Suprapubic skin (tissue), 4 donors: Measurements from ENCODE around the gene IL2RA. TPM values are rescaled to one million over a fixed set of nuclear protein-coding genes. Genes with fewer than 3 reads are reported as not detected.
"Not testable (repeated sequence)": the region's sequence is repeated elsewhere in the genome, so short reads cannot be mapped to it uniquely, and the experiment has no call there.

ENCODE experiments used
- DNase-seq, 2 donors: peaks; one replicate each; pipeline ENCODE4 v3.0.0-alpha.2; 2019; ENCODE audit warnings: low spot score in 2 of 2
- H3K27ac ChIP-seq: fragments of 200-600 bp; sonication (generic); one replicate; pipeline ENCODE4 v1.5.1; 2019
- H3K27me3 ChIP-seq: fragments of 200-600 bp; sonication (generic); one replicate; pipeline ENCODE4 v1.5.1; 2019
- H3K36me3 ChIP-seq: fragments of 200-600 bp; sonication (generic); one replicate; pipeline ENCODE4 v1.5.1; 2019
- H3K4me1 ChIP-seq: fragments of 200-600 bp; sonication (generic); one replicate; pipeline ENCODE4 v1.5.1; 2019
- H3K4me3 ChIP-seq: fragments of 200-600 bp; sonication (generic); one replicate; pipeline ENCODE4 v1.5.1; 2019; ENCODE audit warnings: mild to moderate bottlenecking
- H3K9me3 ChIP-seq: fragments of 200-600 bp; sonication (generic); one replicate; pipeline ENCODE4 v1.5.1; 2019
- CTCF ChIP-seq, 2 donors: fragments of 200-600 bp in 1 of 2; fragments of 450-650 bp in 1 of 2; sonication (generic) in 1 of 2; IDR thresholded peaks; one replicate each; pipeline ENCODE4 v1.5.1; 2016 to 2019; ENCODE audit warnings: antibody characterized with exemption in 2 of 2, mild to moderate bottlenecking in 1 of 2, moderate library complexity in 1 of 2
- EP300 ChIP-seq: sonication (generic); formaldehyde crosslinking; IDR thresholded peaks from one replicate; pipeline ENCODE4 v1.6.1; 2017; ENCODE audit warnings: antibody characterized with exemption
- POLR2A ChIP-seq, 2 donors: fragments of 450-650 bp; IDR thresholded peaks; one replicate each; pipeline ENCODE4 v1.6.1; 2017; ENCODE audit warnings: antibody characterized with exemption in 2 of 2, mild to moderate bottlenecking in 2 of 2, moderate library complexity in 2 of 2
- POLR2AphosphoS5 ChIP-seq, 3 donors: sonication (generic); formaldehyde crosslinking; IDR thresholded peaks; one replicate each; pipeline ENCODE4 v1.6.1; 2017; ENCODE audit warnings: antibody characterized with exemption in 3 of 3
- WGBS: methylation state at CpG from one replicate; pipeline ENCODE4 v1.1.5; 2018; 5-methylcytosine and 5-hydroxymethylcytosine counted together
- total RNA-seq, 4 donors: library from RNA; depleted of rRNA; stranded (reverse); fragments of >200 nt; gene quantifications; one replicate each; pipeline ENCODE4 v1.1.0, GENCODE V29; 2016

Gene IL2RA
- total RNA-seq: under 1 TPM in 2 of 4 donors, not detected in 2; 0.21 to 0.70 TPM

GRCh38 chr10:6062101-6062771 lies at the start of gene IL2RA:
IL2RA (minus strand) TSS chr10:6062367; CDS start chr10:6062151, 216 bp downstream.
- no peak within 1 kb of the TSS for H3K27ac ChIP-seq
- H3K4me1 ChIP-seq: peaks cover 8% of the 10 kb centered on the region
- H3K27me3 ChIP-seq: no peaks in the 10 kb centered on the region
- 55% methylated on average over 16 of the region's 18 CpGs for WGBS
- peak within 1 kb of the TSS; percentile 8 for H3K4me3 ChIP-seq
- peak; percentile 62 to 77 for DNase-seq
- no peaks in the 10 kb centered on the region for H3K36me3 ChIP-seq
- H3K9me3 ChIP-seq: no peaks in the 10 kb centered on the region
- TF ChIP-seq CTCF (IDR thresholded peaks at IDR 0.05): no peak
- no peak for TF ChIP-seq POLR2A (IDR thresholded peaks at IDR 0.05)
- no peak for TF ChIP-seq EP300
- no peak for TF ChIP-seq POLR2AphosphoS5 (IDR thresholded peaks at IDR 0.05)

- Histone ChIP-seq H3K4me1 (peaks cover 14% of the 10 kb centered on the region), H3K27me3 (no peaks in the 10 kb centered on the region), H3K36me3 (peaks cover 91% of the 10 kb centered on the region), H3K4me3 (no peak overlapping the region), H3K9me3 (no peaks in the 10 kb centered on the region), H3K27ac (no peak overlapping the region)
- 82% methylated on average over 5 of the region's 5 CpGs for WGBS
- no peak for DNase-seq
- no peak for TF ChIP-seq POLR2AphosphoS5 (IDR thresholded peaks at IDR 0.05)
- no peak for TF ChIP-seq CTCF (IDR thresholded peaks at IDR 0.05)
- no peak for TF ChIP-seq EP300
- no peak for TF ChIP-seq POLR2A (IDR thresholded peaks at IDR 0.05)
Measured at GRCh38 chr10:6110136-6110535, 48.0 kb upstream of the IL2RA start.

- Histone ChIP-seq H3K27me3 (no peaks in the 10 kb centered on the region), H3K36me3 (peaks cover 90% of the 10 kb centered on the region), H3K4me3 (no peak overlapping the region), H3K4me1 (peaks cover 8% of the 10 kb centered on the region), H3K9me3 (no peaks in the 10 kb centered on the region), H3K27ac (no peak overlapping the region)
- TF ChIP-seq CTCF (IDR thresholded peaks at IDR 0.05): no peak
- TF ChIP-seq POLR2A (IDR thresholded peaks at IDR 0.05): no peak
- TF ChIP-seq POLR2AphosphoS5 (IDR thresholded peaks at IDR 0.05): no peak
- no peak for TF ChIP-seq EP300
- DNase-seq: no peak
- WGBS: 88% methylated on average over 7 of the region's 7 CpGs
Measured at GRCh38 chr10:6109444-6109775, 47.2 kb upstream of the IL2RA start.

GRCh38 chr10:6108631-6109443 lies 46.7 kb upstream of the IL2RA start:
- WGBS: 41% methylated on average over 12 of the region's 12 CpGs
- H3K27me3 ChIP-seq: no peaks in the 10 kb centered on the region
- H3K36me3 ChIP-seq: peaks cover 86% of the 10 kb centered on the region
- H3K4me1 ChIP-seq: peaks cover 8% of the 10 kb centered on the region
- H3K4me3 ChIP-seq: no peak overlapping the region
- peak; percentile 54 to 90 for TF ChIP-seq CTCF (IDR thresholded peaks at IDR 0.05)
- no peak for TF ChIP-seq POLR2AphosphoS5 (IDR thresholded peaks at IDR 0.05)
- no peaks in the 10 kb centered on the region for H3K9me3 ChIP-seq
- DNase-seq: no peak
- H3K27ac ChIP-seq: no peak overlapping the region

GRCh38 chr10:6108072-6108471 lies 45.9 kb upstream of the IL2RA start:
- TF ChIP-seq POLR2AphosphoS5 (IDR thresholded peaks at IDR 0.05) (no peak), EP300 (no peak), POLR2A (IDR thresholded peaks at IDR 0.05) (no peak), CTCF (IDR thresholded peaks at IDR 0.05) (no peak)
- WGBS: 84% methylated on average over 6 of the region's 6 CpGs
- H3K36me3 ChIP-seq: peaks cover 83% of the 10 kb centered on the region

GRCh38 chr10:6107616-6108015 lies 45.4 kb upstream of the IL2RA start:
- not testable (repeated sequence) for H3K4me3 ChIP-seq, H3K9me3 ChIP-seq, H3K27ac ChIP-seq, H3K4me1 ChIP-seq, DNase-seq, H3K27me3 ChIP-seq
- WGBS: 82% methylated on average over 3 of the region's 3 CpGs
- H3K36me3 ChIP-seq: peaks cover 83% of the 10 kb centered on the region

More at GRCh38 chr10:6108072-6108471, 45.9 kb upstream of the IL2RA start:
- Histone ChIP-seq H3K4me1 (peaks cover 8% of the 10 kb centered on the region), H3K27me3 (no peaks in the 10 kb centered on the region), H3K4me3 (no peak overlapping the region), H3K27ac (no peak overlapping the region), H3K9me3 (no peaks in the 10 kb centered on the region)
- DNase-seq: no peak
